D721Med (cell line): Measurements from ENCODE around the gene PDE1C.

Experiments used
- DNase-seq: peaks from one replicate; pipeline ENCODE4 v3.0.0; 2011; ENCODE audit warnings: low spot score; ENCODE audit not compliant: insufficient read length
- FAIRE-seq: peaks from 2 replicates; lab custom pipeline; 2011; peaks lifted over from hg19 to GRCh38; lab: Jason Lieb, UNC
- CTCF ChIP-seq: IDR thresholded peaks from 2 replicates; pipeline ENCODE4 v1.5.1; 2012; ENCODE audit warnings: mild to moderate bottlenecking, control low read depth; ENCODE audit not compliant: insufficient read depth; ENCODE audit errors: missing control alignments

The PDE1C gene

GRCh38 chr7:31934551-31934950 lies 135.7 kb downstream of the PDE1C start:
- no peak for TF ChIP-seq CTCF
- DNase-seq (no peak), FAIRE-seq (no peak)

GRCh38 chr7:31933481-31933880 lies 136.7 kb downstream of the PDE1C start:
- TF ChIP-seq CTCF = no peak
- DNase-seq (no peak), FAIRE-seq (no peak)

- DNase-seq (no peak), FAIRE-seq (no peak)
- TF ChIP-seq CTCF = no peak
These were observed 143.1 kb downstream of the PDE1C start for GRCh38 chr7:31926991-31927584.

- FAIRE-seq (no peak), DNase-seq (no peak)
- no peak for TF ChIP-seq CTCF
These were observed 144.3 kb downstream of the PDE1C start for GRCh38 chr7:31925753-31926454.

- TF ChIP-seq CTCF = no peak
- DNase-seq = no peak
- no peak for FAIRE-seq
These were observed 146.0 kb downstream of the PDE1C start for GRCh38 chr7:31924251-31924650.

GRCh38 chr7:31922848-31923247 lies 147.4 kb downstream of the PDE1C start:
- TF ChIP-seq CTCF = no peak
- no peak for DNase-seq
- FAIRE-seq = no peak

- TF ChIP-seq CTCF = no peak
- DNase-seq = no peak
- no peak for FAIRE-seq
These were observed 149.2 kb downstream of the PDE1C start for GRCh38 chr7:31921047-31921446.
